Adipose tissue (tissue), 3 donors: ENCODE data around the gene GTSE1. TPM values are rescaled to one million over a fixed set of nuclear protein-coding genes. Genes with fewer than 3 reads are reported as not detected.

Experiments
- H3K27ac ChIP-seq: one replicate; pipeline ENCODE4 v1.5.1; 2013; ENCODE audit warnings: low read depth, low read length
- WGBS, 3 donors: extraction: QIAGEN DNeasy Blood & Tissue Kit; methylation state at CpG; one replicate each; pipeline ENCODE4 v1.1.7; 2013; 5-methylcytosine and 5-hydroxymethylcytosine counted together
- polyA plus RNA-seq, 3 donors: library from polyadenylated mRNA; stranded (reverse); fragments of 200-250 nt; gene quantifications; one replicate each; pipeline ENCODE4 v1.2.3, GENCODE V29; 2013
- donor health status: healthy with polysubstance abuse.
- donor health status: Bipolar disorder and iron deficiency.
- donor health status: healthy.

The GTSE1 gene
- polyA plus RNA-seq, 3 donors: 0.13 to 0.49 (median 0.34) TPM

DNA sequence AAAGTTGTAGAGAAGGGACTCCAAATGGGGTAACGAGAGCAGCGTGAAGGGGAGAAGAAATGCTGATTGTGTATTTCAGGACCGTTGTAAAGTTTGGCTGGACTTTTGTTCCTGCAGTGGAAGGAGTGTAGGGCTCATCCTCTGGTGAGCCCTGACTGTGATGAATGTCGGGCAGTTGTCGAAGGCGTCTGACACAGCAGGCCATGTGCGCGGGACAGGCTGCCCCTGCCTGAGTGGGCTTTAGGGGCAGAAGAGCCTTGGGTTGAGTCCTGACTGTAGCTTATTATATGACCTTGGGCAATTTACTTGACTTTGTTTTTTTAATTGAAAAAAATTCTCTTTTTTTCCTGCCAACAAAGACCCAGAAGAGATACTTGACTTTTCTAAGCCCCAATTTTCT, 42.0 kb downstream of the GTSE1 start:
- 88 to 95% (median 90%) methylated on average over 8 of the region's 8 CpGs for WGBS, 3 donors
- H3K27ac ChIP-seq: no peak overlapping the region

DNA sequence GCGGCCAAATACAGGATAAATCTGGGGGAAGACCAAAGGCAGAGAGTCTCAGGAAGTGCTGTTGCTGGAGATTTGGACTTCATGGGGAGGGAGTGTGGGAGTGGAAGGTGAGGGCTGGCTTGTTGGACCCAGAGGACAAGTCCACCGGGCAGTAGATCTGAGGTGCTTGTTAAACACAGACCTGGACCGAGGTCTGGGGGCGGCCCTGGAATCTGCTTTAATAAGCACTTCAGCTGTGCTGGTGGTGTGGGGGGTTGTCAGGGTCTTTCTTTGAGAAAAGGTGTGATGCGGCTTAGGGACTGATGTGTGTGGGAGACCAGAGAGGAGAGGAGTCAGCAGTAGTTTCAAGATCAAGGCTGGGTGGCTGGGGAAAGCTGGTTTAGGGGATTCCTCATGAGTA, 43.3 kb downstream of the GTSE1 start:
- H3K27ac ChIP-seq: no peak overlapping the region
- WGBS, 3 donors: 91 to 94% (median 92%) methylated on average over 5 of the region's 5 CpGs

DNA sequence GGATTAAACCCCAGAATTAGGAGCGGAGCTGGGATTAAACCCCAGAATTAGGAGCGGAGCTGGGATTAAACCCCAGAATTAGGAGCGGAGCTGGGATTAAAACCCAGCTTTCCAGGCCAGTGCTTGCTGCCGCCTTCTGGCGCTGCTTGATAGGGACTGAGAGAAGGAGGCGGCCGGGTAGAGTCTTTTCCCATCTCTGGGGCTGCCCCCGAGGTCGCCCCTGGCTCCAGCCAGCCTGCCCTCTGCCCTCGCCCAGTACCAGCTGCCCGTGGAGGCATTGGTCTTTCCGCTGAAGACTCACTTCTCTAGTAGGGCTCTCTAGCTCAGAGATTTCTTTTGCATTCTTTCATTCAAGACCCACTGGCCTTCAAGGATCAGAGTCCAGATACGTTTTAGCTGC, 44.0 kb downstream of the GTSE1 start:
- no peak overlapping the region for H3K27ac ChIP-seq
- 83 to 95% (median 93%) methylated on average over 11 to 13 of the region's 13 CpGs for WGBS, 3 donors

DNA sequence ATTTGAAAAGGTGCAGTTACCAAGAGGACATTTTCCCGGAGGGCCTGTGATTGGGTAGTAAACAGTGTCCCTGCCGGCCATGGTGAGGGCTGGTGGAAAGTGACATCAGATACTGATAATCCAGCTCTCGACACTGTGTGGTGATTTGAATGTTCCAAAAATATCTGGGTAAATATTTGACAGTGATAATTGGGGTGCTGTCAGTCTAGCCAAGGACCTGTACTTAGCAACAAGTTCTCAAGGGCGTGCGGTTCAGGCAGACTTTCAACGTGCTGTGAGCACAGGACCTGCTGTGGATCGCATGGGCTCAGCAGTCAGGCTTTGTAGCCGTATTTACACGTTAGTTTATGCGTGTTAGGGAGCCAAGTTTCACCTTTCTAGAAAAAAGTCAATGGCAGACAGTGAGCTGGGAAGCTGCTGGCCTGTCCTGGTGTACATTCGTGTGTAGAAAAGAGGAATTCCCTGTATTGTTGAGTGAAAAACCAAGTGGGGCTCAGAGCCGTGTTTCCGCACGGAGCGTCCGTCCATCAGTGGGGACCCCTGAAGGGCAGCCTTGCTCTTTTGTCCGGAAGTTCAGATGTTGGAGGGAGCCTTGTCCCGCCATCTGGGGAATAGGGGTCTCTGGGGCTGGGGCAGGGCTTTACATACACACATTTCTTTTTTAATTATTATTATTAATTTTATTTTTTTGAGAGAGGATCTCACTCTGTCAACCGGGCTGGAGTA, 50.2 kb downstream of the GTSE1 start:
- WGBS, 3 donors: 52 to 94% (median 90%) methylated on average over 19 of the region's 19 CpGs
- H3K27ac ChIP-seq: no peak overlapping the region

DNA sequence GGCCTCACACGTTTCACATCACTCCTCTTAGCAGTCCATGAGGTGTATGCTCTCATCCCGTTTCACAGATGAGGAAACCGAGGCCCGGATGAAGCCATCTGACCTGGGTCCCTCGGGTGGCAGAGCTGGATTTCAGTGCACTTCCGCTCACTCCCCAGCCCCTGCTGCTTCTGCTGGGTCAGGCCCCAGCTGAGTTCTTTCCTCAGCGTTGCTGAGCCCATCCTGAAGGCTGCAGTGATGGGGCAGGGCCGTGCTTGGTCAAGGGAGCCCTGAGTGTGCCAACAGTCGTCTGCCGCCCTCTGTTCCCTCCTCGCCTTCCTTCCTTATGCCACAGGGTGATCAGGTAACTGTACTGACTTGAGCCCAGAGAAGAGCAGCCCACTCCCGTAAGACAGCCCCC, 51.0 kb downstream of the GTSE1 start:
- 73 to 92% (median 91%) methylated on average over 12 of the region's 12 CpGs for WGBS, 3 donors
- no peak overlapping the region for H3K27ac ChIP-seq

- no peak overlapping the region for H3K27ac ChIP-seq
- 88 to 96% (median 95%) methylated on average over 15 of the region's 15 CpGs for WGBS, 3 donors
Measured at GRCh38 chr22:46348099-46348695, 51.5 kb downstream of the GTSE1 start.

- 48 to 91% (median 90%) methylated on average over 18 of the region's 18 CpGs for WGBS, 3 donors
Measured at GRCh38 chr22:46349238-46349637, 52.6 kb downstream of the GTSE1 start.

GRCh38 chr22:46349681-46350080, 53.0 kb downstream of the GTSE1 start:
- 32 to 81% (median 76%) methylated on average over 6 of the region's 6 CpGs for WGBS, 3 donors
- no peak overlapping the region for H3K27ac ChIP-seq

More at GRCh38 chr22:46349238-46349637, 52.6 kb downstream of the GTSE1 start:
- H3K27ac ChIP-seq: no peak overlapping the region

DNA sequence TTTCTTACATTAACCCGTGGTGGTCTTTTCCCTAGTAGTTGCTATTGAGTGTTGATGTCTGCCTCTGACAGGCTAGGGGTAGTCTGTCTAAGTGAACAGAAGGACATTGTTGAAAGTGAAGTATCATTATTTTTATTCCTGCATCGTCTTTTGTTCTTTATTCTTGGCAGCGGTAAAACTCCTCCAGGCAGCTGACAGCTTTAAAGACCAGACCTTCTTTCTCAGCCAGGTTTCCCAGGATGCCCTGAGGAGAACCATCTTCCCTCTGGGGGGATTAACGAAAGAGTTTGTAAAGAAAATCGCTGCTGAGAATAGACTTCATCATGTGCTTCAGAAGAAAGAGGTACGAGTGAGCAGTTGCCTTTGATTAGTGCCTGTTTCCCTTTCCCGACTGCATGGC, 53.5 kb downstream of the GTSE1 start:
- 67 to 82% (median 78%) methylated on average over 7 of the region's 7 CpGs for WGBS, 3 donors
- no peak overlapping the region for H3K27ac ChIP-seq

- no peak overlapping the region for H3K27ac ChIP-seq
- WGBS, 3 donors: 91 to 96% (median 94%) methylated on average over 20 of the region's 20 CpGs
Measured at GRCh38 chr22:46350646-46351045, 54.0 kb downstream of the GTSE1 start.

- WGBS, 3 donors: 88 to 94% (median 93%) methylated on average over 28 of the region's 28 CpGs
Measured at GRCh38 chr22:46351131-46351735, 54.6 kb downstream of the GTSE1 start.

GRCh38 chr22:46351767-46352166, 55.1 kb downstream of the GTSE1 start:
- no peak overlapping the region for H3K27ac ChIP-seq
- 92 to 96% (median 94%) methylated on average over 23 of the region's 23 CpGs for WGBS, 3 donors

More at GRCh38 chr22:46351131-46351735, 54.6 kb downstream of the GTSE1 start:
- H3K27ac ChIP-seq: no peak overlapping the region

GRCh38 chr22:46352276-46352675, 55.6 kb downstream of the GTSE1 start:
- 83 to 94% (median 93%) methylated on average over 10 of the region's 10 CpGs for WGBS, 3 donors

DNA sequence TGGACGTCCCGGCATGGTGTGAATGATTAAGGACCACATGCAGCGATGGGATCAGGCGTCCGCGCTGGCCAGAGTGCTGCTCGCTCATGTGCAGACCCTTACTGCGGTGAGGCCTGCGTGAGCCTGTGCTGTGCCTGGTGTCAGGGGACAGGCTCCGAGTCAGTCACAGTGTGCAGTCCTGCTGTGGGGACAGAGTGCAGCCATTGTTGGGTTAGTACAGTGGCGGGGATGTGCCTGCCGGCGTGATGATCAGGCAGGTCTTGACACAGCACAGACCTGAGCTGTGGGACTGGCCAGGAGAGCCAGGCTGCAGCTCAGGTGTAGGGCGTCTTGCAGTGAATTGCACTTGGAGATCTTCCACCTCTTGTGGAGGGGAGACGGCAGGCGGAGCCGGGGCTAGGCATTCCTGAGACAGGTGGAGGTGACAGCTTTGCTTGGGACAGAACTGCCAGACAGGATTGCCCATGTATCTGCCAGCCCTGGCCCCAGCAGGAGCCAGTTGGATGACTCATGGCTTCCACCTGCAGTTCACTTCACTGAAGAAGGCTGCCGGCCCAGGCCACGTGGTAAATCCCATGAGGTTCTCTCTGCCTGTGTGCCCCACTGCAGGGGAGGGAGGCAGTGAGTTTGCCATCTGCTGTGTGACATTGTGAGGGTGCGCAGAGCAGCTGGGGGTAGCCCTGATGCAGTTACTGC, 56.2 kb downstream of the GTSE1 start:
- 64 to 91% (median 83%) methylated on average over 20 of the region's 20 CpGs for WGBS, 3 donors

More at GRCh38 chr22:46352276-46352675, 55.6 kb downstream of the GTSE1 start:
- no peak overlapping the region for H3K27ac ChIP-seq

GRCh38 chr22:46353483-46354105, 56.9 kb downstream of the GTSE1 start:
- WGBS, 3 donors: 73 to 90% (median 87%) methylated on average over 8 of the region's 8 CpGs
- no peak overlapping the region for H3K27ac ChIP-seq

More for the DNA sequence above, 56.2 kb downstream of the GTSE1 start:
- no peak overlapping the region for H3K27ac ChIP-seq

GRCh38 chr22:46354176-46354992, 57.7 kb downstream of the GTSE1 start:
- 78 to 86% (median 85%) methylated on average over 21 of the region's 21 CpGs for WGBS, 3 donors
- no peak overlapping the region for H3K27ac ChIP-seq

DNA sequence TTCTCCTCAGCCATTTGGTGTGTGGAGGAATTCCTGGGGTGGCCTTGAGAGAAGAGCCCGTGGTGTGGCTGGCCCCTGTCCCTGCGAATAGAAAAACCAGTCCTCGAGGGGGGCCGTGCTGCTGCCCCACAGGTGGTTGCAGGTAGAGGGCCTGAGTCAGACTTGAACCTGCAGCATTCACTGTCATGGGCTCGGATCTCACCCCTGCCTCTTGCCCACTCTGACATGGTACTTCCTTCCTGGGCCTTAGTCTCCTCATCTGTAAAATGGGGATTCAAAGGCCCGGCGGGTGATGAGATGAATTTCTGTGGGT, 58.3 kb downstream of the GTSE1 start:
- no peak overlapping the region for H3K27ac ChIP-seq
- WGBS, 3 donors: 57 to 94% (median 88%) methylated on average over 7 of the region's 7 CpGs
